SKM-1 (cell line): ENCODE measurements around the gene TEKT3.

Experiments
- DNase-seq: peaks from one replicate; lab custom pipeline; 2025; ENCODE audit not compliant: unreplicated experiment; lab: John Stamatoyannopoulos, UW

TEKT3 gene

DNA sequence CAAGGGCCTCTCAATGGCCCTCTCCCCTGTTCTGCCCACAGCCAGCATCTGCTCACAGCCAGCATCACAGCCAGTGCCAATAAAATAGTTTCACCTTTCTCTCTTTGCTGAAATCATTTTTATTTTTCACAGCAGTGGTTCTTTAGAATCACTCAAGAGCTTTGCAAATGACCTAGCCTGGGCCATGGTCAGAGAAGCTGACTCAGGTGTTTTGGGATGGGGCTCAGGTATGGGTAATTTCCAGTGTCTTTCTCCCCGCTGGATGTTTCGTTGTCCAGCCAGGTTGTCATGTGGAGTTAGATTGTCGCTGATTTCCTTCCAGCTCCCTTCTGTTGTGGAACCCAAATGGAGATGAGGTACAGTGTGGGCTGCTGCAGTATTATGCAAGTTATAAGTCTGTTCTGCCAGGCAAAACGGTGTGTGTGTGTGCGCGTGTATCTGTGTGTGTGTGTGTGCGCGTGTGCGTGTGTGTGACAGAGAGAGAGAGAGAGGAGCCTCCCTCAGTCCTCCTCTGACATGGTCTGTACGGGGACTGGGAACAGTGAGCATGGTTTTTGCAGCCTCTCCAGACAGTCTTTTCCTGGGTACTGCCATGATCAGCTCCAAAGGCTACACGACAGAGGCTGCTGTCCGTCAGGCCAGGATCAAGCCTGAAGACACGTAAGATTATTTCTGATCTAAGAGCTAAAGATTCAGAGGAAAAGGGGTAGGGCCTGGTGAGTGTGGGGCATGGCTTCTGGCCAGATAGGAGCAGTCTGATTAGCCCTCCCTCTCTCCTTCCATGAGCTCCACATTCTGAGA, 74.9 kb downstream of the TEKT3 start:
- DNase-seq: no peak

DNA sequence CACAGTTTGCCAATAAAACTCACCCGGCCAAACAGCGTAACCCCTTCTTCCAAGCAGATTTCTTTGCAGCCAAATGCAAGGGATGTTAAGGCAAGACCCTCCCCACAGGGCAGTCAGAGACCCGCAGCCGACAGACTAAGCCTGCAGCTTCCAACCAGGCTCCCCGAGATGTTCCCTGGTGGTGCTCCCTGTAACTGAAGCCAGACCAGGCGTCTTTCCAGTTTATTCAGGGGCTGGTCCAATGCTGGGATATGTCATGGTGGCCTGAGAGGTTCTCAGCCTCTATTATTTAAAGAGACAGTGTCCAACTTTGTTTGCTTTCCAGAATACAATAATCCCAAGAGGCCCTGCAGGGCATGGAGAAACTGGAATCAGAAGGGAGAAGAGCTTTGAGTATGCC, 76.3 kb downstream of the TEKT3 start, which contains the start of gene PMP22:
PMP22 (minus strand) TSS at position 196 of the 400 bp plus-strand sequence. CDS start 4,599 bp downstream, outside the sequence.
- no peak for DNase-seq

DNA sequence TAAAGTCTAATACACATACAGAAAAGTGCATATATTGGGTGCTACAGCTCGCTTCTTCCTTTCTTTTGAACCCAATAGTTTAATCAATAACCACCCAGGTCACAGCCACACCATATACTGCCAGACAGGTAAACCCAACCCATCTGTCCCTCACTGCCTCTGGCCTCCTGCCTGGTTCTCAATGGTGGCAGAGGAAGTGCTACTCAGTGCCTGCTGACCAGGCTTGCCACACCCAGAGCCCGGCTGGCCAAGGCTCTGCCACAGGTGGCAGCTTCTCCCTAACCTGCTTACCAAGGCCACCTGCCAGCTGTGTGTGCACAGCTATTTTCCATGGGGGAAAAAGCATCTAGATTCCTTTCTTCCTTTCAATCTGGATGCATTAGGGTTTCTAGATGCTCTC, 76.9 kb downstream of the TEKT3 start:
- DNase-seq: no peak

DNA sequence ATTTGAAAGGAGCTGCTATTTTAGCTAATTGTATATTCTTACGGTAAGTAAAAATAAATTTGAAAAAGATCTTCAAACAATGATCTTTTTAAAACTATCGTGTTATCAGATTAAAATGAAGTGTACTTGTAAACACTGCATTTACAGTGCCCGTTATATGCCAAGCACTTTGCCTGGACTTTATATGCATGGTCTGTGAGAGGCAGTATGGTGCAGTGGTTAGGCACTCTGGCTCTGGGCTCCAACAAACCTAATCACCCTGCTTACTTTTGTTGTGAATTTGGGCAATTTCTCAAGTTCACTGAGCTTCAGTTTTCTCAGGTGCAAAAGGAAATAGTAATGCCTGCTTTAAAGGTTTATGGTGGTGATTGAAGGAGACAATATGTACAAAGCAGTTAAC, 77.7 kb downstream of the TEKT3 start:
- DNase-seq: no peak

DNA sequence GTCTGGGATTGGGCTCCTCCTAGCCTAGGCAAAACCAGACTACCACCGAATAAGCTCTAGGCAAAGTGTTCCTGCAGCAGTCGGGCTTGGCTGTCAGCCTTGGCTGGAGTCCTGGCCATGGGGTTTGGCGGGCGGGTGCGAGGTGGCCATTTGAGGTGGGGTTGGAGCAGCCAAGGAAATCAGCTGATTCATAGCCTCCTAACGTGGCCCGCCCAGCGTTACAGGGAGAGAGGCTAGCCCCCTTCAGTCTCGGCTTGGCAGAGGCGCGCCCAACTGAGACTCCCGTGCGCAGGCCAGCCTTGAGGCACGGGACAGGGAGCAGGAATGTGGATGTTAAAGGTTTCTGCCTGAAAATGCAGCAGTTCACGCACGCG, 78.2 kb downstream of the TEKT3 start:
- DNase-seq: no peak

DNA sequence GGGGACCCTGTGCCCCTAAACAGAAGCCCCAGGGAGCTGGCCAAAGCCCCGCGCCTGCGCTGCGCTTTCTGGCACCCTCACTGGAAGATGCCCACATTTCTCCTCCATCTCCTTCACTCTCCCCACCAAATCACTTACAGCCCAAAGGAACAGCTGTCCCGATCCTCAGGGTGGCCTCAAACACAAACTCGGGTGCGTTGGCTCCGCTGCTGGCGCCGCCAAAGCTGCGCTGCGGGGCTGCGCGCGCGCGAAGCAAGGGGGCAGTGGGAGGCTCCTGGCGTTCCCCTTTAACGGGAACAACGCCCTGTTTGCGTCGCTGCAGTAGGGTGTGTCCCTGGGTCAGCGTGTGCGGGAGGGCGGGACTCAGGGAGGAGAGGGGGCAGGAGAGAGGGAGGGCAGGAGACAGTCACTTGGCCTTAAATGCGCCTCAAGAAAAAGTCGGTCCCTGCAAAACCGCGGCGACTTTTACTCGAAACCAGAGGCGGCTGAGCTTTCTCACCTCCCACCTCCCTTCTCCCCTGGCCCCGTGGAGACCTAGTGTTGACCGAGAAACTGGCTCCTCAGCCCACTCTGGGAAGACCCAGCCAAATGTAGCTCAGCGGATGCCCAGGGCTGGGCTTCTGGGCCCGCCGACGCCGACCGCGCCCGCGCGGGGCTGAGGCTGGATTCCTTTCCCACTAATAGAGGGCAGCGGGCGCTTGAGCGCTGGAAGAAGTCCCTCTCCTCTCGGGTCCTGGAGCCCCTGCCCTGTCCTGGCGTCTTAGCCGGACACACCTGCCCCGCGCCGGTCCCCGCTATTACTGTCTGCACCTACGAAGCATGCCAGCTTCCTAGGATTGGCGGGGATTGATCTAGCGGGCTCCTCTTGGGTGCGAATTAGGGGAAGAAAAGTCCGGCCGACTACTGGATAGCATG, 78.8 kb downstream of the TEKT3 start:
- no peak for DNase-seq

DNA sequence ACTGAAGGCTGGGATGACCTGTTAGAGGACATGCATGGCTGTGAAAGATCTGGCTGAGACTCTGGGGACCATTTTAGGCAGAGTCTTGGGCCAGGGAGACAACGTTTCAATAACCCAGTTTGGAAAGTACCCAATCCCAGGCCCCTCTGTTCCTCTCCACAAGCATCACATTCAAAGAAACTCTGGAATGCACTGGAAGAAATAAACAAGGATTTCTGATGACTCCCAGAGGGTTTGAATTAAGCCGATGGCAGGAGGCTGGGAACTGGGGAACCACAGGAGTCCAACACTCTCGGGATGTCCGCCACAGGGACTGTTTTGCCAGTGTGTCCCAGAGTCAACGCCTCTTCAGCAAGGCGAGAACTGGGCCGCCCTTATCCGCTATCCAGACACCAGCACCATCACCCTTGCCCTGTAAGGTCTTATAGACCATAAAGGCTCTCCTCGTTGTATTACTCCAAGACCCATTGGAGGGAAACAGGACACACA, 79.6 kb downstream of the TEKT3 start:
- no peak for DNase-seq

DNA sequence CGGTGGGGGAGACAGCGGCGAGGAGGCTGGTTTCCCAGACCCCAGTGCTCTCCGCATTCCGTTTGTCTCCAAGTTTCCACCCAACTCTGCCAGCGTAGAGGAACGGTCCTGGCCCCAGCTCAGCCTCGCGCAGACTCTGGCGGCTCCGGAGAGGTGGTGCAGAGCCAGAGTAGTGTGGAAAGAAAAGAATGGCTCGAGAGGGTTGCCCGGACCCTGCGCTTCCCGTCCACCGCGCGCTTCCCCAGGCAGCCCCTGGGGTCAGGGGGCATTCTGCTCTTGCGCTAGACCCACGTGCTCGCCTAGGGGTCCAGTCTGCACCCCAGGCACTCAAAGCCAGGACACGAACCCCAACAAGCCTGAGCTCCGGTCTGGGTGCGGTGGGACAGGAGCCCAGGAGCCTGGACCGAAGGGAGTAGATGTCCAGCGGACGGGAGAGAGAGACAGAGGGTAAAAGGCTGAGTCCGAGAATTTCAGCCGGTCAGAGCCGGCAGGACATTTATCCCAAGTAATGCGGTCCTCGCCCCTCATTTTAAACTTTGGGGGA, 80.1 kb downstream of the TEKT3 start:
- DNase-seq: no peak

DNA sequence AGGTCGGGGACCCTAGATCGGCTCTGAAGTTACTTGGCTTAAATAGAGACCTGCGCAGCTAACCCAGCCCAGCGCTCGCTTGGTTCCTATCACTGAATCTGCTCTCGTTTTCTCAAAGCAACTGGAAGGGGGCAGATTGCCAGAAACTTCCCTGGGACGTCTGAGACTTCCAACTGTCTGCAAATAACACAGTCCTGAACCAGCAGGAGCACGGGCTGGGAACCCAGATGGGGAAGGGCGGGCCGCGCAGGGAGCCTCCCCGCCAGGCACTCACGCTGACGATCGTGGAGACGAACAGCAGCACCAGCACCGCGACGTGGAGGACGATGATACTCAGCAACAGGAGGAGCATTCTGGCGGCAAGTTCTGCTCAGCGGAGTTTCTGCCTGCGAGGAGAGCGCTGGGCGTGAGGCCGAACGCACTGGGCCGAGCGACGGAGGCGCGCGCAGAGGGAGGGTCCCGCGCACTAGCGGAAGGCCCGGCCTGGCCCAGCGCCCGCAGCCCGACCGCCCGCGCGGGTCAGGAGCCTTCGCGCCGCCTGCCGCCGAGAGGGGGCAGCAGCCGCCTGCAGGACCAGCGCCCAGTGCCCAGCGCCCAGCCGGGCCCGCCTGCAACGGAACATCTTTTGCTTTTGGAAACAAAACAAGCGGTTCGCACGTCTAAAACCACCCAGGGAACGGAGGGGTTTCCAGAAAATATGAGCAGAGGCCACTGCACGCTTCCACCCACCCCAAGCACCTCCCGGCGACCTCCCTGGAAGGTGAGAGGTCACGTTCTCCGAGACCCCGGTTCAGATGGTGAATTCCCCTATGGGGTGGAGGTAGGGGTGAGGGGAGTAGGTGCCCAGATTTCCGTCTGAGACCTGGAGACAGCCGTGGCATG, 80.8 kb downstream of the TEKT3 start:
- peak; percentile 46 for DNase-seq

DNA sequence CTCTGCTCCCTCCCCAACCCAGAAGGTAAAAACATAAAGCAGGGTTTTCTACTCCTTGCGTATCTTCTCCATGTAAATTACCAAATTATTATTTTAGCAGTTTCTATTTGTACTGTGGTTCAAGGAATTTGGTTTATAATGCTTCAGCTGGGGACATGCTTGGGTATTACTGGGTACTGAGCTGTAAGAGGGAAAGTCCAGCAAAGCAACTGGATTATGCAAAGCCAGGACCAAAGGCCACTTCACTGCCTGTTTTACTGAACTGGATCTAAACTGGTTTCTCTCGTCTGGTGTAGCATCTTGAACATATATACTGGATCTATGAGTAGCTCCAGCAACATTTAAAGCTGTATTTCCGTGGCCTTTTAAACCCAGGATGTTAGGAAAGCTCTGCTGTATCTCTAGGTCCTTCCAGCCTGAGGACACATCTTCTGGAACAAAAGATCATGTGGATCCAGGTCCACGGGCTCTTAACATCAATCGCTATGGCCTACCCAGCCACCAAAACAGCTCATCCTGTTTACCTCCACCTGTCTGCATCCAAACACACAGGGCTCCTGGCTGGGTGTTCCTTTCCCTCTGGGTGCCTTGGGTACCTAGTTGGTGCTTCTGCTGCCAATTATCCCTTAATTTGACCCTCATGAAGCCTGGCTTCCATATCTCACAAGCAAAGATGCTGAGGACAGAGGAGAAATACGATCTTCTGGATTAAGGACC, 83.4 kb downstream of the TEKT3 start:
- no peak for DNase-seq

DNA sequence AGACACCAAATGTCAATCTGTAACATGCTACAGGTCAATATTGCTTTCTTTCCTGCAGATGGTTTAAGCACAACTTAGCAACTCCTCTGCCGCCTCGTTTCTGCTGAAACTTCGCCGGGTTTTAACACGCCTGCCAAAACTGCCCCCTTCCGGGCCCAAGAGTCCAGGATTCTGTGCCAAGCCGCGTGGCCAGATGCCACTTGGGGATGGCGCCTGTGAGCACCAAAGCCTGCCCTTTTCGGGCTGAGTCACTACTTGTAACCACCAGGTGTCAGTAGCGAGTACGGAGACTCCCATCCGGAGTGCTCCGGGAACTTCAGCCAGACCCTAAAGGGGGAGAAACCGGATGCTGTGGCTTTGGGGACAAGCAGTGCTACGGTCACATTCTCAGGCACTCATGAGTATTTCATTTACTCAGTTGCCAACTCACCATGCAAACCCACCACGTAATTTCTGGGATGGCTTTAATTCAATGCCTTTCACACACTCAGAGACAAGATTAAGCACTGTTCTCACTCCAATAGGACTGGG, 84.1 kb downstream of the TEKT3 start:
- DNase-seq: peak; percentile 35

DNA sequence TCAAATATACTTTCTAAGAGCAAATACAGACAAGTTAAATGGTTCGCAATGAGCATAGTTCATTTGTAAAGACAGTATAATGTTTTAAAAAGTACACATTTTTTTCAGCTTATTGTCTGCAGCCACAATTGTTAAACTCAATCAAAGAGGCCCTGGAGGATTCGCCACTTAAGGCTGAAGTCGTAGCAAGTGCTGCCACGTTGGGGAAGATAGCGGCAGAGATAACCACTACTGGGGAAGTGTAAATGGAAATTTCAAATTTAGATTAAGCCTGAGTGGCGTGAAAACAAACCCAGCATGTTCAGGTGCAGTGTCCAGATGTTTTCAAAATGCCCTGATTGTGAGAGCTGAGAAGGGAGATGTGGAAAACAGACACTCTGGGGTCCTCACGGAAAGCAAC, 84.7 kb downstream of the TEKT3 start:
- DNase-seq: no peak

DNA sequence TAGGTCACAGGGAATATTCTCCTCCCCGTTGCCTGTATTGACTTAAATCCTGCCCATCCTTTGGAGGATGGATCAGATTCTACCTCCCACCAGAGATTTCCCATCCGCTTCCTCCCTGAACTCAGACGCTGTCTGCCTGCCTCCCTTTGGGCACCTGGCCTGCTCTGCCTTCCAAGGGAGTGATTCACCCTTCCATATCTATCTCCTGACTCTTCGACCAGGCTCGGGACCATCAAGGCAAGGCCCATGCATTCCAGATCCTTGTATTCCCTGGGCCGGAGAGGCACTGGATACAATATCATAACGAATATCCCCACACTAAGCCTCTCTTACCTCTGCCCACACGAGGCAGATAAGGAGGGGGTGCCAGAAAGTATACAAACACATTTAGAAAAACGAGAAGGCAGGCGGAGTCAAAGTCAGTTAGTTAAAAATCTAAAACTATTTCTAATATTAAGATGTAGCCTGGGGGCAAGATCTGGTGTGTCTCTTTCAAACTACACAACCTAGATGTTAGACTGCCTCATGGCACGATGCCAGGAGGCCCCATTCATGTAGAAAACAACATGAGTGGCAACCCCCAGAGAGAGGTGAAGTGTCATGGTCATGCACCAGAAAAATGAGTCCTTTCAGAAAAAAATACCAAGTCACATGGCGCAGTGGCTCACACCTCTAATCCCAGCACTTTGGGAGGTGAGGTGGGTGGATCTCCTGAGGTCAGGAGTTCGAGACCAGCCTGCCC, 85.5 kb downstream of the TEKT3 start:
- DNase-seq: no peak
